ENCODE results near the gene CCL3.
"Not testable (repeated sequence)": the region's sequence is repeated elsewhere in the genome, so short reads cannot be mapped to it uniquely, and the experiment has no call there.

The CCL3 gene

GRCh38 chr17:36115649-36115977, 25.7 kb upstream of the CCL3 start:
- not testable (repeated sequence) for DNase-seq (ENCODE audit: low read depth)

GRCh38 chr17:36114971-36115648, 25.2 kb upstream of the CCL3 start:
- DNase-seq (ENCODE audit: low read depth) = not testable (repeated sequence)

- DNase-seq (ENCODE audit: low read depth) = not testable (repeated sequence)
Measured at GRCh38 chr17:36113131-36113530, 23.2 kb upstream of the CCL3 start.

GRCh38 chr17:36112572-36112971, 22.6 kb upstream of the CCL3 start:
- no peak for DNase-seq (ENCODE audit: low read depth)

- no peak for DNase-seq (ENCODE audit: low read depth)
Measured at GRCh38 chr17:36111068-36111490, 21.1 kb upstream of the CCL3 start.

- DNase-seq (ENCODE audit: low read depth) = not testable (repeated sequence)
Measured at GRCh38 chr17:36108265-36108664, 18.3 kb upstream of the CCL3 start.

GRCh38 chr17:36107660-36108059, 17.7 kb upstream of the CCL3 start:
- DNase-seq (ENCODE audit: low read depth) = no peak

DNA sequence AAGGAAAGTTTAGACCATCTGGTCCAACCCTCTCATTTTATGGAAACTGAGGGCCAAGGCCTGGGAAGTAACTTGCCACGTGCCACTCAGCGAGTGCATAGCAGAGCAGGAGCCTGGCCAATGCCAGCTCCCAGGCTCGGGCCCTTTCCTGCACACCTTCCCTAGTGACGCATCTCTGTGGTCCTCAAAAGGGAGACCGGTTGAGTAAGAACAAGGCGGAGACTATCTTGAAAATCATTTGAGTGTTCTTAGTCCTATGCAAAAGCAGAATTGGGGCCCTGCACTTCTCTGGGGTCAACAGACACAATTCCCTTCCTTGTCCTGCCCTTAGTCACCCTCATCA, 16.5 kb upstream of the CCL3 start:
- no peak for DNase-seq (ENCODE audit: low read depth)

DNA sequence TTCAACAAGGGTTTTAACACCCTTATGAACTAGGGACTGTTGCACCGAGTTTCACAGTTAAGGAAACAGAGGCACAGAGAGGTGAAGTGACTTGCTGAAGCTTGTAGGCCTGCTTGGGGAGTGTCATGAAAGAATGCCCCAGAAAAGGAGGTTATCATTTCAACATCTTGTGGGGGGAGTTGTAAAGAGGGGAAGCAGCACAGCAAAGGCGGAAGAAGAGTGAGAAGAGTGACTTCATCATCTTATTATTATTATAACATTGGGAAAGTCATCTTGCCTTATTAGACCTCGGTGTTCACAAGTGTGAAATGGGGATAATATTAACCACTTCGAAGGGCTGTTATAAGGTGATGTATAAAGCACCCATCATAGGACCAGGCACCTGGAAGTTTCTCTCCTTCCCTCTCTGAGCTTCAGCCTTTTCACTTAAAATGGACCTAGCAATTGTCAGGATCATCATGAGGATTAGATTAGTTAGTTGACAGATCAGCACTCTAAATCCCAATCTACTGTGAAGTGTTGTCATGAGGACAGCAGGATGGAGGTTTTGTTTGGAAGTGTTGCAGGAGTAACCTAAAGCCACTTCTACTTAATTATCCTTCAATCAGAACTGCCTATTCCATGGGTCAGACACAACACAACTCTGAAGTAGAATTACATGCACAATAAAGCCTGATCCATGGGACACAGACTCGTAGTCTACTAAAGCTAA, 16.0 kb upstream of the CCL3 start:
- DNase-seq (ENCODE audit: low read depth) = no peak

DNA sequence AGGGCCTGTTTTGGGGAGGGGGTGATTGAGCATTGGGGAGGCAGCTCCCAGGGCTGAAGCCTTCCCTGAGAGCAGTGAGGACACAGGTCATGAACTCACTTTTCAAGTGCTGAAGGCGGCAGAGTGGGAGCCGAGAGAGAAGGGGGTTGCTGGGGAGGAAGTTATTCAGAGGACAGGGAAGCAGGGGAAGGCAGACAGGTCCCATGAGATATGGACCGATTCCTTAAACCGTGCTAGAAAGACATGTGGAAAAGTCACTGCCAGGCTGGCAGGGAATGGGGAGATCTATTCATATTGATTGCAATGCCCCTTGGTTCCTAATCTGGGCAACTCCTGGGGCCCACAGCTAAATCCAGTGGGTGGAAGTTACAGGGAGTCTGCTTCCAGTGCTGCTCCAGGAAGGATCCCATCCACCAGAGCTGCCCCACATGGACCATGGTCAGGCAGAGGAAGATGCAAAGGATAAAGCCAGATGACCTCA, 14.8 kb upstream of the CCL3 start:
- no peak for DNase-seq (ENCODE audit: low read depth)

GRCh38 chr17:36104246-36104645, 14.3 kb upstream of the CCL3 start:
- not testable (repeated sequence) for DNase-seq (ENCODE audit: low read depth)

GRCh38 chr17:36103401-36103975, 13.5 kb upstream of the CCL3 start, which contains the start of gene CCL4:
TSS of gene CCL4 (plus strand) at chr17:36103827. CDS start at chr17:36103906, 79 bp downstream.
- DNase-seq (ENCODE audit: low read depth) = not testable (repeated sequence)

DNA sequence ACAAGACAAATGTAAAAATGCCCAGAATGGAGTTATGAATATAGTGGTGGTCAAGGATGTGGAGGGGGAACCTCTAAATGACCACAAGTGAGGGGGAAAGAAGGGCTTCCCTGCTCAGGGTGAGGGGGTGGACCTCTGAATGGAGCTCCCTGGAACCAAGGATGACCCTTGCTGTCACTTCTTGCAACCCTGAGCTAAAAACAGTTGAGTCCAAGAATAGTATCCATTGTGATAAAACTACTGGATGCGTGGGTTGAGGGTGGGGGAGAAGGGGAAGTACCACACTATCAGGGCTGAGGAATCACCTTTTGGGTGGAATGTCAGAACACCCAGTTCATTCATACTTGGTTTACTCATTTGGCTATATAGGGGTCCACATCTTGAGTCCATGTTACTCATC, 9.1 kb upstream of the CCL3 start:
- DNase-seq (ENCODE audit: low read depth) = not testable (repeated sequence)

GRCh38 chr17:36095992-36096391, 6.0 kb upstream of the CCL3 start:
- DNase-seq (ENCODE audit: low read depth) = no peak

DNA sequence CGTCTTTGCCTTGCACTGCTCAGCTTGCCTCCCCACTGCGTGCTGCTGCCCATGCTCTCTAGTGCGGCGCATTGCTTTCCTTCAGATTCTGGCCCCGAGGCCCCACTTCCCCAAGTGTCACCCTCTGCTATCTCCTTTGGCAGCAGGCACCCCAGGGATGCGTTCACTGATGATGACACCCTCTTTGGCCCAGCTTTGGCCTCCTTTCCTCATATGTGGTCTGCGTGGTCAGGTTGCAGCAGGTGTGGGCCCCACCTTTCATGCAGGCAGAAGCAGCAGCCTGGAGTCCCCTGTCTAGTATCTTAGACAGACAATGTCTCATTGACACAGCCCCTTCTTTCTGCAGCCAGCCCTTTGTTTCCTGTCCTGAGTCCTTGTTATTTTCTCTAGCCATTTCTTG, 4.8 kb upstream of the CCL3 start:
- no peak for DNase-seq (ENCODE audit: low read depth)

GRCh38 chr17:36094232-36094631, 4.3 kb upstream of the CCL3 start:
- DNase-seq (ENCODE audit: low read depth) = no peak

- DNase-seq (ENCODE audit: low read depth) = not testable (repeated sequence)
Measured at GRCh38 chr17:36092715-36093114, 2.8 kb upstream of the CCL3 start.

- no peak for DNase-seq (ENCODE audit: low read depth)
Measured at GRCh38 chr17:36092230-36092629, 2.3 kb upstream of the CCL3 start.

DNA sequence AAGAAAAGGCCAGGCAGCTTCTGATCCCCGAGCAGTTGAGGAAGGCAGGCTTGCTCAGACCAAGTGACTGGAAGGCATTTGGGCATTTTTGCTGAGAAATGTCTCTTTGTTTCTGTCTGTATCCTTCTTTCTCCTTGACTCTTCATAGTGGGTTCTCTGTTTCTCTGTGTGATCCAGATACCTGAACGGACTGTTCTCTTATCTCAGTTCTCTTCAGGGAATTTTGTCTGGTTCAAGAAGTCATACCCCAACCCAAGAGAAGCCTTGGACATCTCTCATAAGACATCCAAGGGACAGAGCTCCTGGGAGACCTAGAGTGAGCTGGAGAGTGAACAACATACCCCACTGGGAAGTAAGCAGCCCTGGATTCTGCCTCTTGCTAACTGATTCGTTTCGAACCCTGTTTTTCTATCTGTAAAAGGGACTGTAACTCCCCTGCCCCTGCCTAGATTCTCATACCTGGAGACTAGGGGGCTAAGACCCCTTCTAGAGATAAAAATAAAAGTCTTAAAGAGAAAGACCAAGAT, 541 bp downstream of the CCL3 start:
- no peak for DNase-seq (ENCODE audit: low read depth)

GRCh38 chr17:36088670-36089338, 1.1 kb downstream of the CCL3 start:
- no peak for DNase-seq (ENCODE audit: low read depth)

DNA sequence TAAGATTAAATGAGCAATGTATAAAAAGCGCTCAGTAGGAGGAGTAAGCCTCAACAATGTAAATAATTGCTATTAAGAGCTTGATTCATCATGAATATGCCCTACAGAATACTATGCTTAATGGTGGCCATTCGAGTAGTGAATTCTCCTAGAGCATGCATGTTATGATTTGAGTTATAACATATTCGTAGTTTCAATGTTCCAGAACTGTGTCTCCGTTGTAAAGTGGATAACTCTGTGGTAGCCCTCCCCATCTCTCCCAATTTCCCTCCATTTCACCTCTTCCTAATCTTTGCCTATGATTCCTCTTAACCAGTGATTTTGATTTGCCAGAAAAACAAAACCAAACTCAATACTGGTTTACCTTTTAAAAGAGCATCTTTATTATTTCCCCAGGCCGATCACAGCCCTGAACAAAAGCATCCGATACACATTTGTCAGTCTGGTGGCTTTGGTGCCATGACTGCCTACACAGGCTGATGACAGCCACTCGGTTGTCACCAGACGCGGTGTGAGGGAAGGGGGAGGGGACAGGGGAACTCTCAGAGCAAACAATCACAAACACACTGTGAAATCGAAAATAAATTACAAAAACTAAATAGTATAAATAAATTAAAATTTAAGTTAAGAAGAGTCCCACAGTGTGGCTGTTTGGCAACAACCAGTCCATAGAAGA, 1.9 kb downstream of the CCL3 start:
- DNase-seq (ENCODE audit: low read depth) = not testable (repeated sequence)

GRCh38 chr17:36087471-36087870, 2.5 kb downstream of the CCL3 start:
- not testable (repeated sequence) for DNase-seq (ENCODE audit: low read depth)
